NOMO-1 treated with DMSO at 0.1 percent for 48 hours (cell line): ENCODE results near the gene ADGRV1.
"Not testable (repeated sequence)": the region's sequence is repeated elsewhere in the genome, so short reads cannot be mapped to it uniquely, and the experiment has no call there.

Experiments
- DNase-seq: peaks from one replicate; lab custom pipeline; 2025; ENCODE audit not compliant: unreplicated experiment; lab: John Stamatoyannopoulos, UW

ADGRV1 gene

GRCh38 chr5:90650767-90651166, 92.2 kb downstream of the ADGRV1 start:
- DNase-seq = no peak

DNA sequence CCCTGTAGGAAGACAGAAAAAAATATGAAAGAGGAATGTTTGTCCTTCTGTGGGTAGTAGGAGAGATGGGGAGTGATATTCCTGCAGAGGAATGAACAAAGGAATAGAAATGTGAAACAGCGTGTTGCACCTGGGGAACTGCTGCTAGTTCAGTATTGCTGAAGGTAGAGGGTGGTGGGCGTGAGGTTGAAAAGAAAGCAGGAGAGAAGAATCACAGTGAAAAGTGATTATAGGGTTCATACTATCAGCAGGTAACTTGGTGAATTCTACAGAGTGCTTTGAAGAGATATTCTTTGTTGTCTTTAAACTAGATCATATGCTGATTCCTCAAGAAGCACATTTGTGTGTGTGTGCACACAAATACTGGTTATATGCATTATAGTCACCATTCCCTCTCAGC, 95.6 kb downstream of the ADGRV1 start:
- no peak for DNase-seq

DNA sequence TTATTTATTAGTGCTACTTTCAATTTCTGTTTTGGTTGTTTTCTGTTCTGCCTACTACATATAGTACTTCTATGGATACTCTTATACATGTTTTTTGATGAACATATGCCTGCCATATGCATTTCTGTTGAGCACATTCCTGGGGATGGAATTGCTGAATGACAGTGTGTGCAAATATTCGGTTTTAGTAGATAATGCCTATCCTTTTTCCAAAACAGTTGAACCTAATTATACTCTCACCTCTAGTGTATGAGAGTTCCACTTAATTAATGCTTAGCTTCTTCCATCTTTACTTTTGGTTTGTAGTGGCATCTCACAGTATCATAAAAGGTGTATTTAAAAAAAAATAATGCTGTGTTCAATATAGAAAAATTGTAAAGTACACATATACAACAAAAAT, 96.8 kb downstream of the ADGRV1 start:
- no peak for DNase-seq

- DNase-seq = no peak
Observed at GRCh38 chr5:90657030-90657429, 98.4 kb downstream of the ADGRV1 start.

GRCh38 chr5:90657788-90658187, 99.2 kb downstream of the ADGRV1 start:
- DNase-seq = no peak

- no peak for DNase-seq
Observed at GRCh38 chr5:90658620-90659019, 100.0 kb downstream of the ADGRV1 start.

- DNase-seq = not testable (repeated sequence)
Observed at GRCh38 chr5:90668079-90668565, 109.5 kb downstream of the ADGRV1 start.

- no peak for DNase-seq
Observed at GRCh38 chr5:90675222-90675621, 116.6 kb downstream of the ADGRV1 start.

DNA sequence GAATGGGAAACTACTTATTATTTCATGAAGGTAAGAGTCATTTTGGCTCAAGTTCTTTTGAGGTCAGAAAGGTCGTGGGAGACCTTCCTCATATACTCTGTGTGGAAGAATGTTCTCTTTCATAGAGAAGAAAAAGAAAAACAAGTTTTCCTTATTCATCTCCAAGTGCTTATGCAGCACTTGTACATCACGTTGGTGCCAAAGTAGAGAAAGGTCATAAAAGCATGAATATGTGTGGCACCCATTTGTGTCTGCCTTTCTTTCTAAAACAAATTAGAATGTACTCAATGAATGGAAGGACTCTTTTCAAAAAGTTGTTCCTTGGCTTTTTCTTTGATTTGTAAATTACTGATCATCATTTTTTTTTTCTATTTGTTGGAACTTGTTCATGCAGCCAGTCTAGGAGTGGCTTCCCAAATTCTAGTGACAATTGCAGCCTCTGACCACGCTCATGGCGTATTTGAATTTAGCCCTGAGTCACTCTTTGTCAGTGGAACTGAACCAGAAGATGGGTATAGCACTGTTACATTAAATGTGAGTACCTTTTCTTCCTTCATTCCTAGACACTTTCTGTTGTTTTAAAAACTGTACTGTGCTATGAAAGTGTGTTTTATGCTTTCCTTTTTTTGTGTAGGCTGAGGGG, 122.4 kb downstream of the ADGRV1 start:
- DNase-seq = no peak

DNA sequence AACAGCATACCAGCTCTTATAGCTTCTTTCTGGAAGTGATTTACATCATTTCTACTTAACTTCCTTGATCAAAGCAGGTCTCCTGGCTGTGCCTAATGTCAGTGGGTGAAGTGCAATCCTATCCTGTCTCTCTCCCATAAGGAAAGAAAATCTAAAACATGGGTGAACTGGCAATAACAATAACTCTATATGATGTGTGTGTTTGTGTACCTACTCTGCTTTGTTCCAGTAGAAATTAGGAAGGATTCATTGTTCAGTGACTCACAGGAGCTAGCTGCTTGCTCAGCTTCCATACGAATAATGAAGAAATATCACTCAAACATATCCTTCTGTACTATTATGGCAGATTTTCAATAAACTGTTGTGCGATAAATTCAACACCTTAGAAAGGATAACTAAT, 123.7 kb downstream of the ADGRV1 start:
- no peak for DNase-seq

DNA sequence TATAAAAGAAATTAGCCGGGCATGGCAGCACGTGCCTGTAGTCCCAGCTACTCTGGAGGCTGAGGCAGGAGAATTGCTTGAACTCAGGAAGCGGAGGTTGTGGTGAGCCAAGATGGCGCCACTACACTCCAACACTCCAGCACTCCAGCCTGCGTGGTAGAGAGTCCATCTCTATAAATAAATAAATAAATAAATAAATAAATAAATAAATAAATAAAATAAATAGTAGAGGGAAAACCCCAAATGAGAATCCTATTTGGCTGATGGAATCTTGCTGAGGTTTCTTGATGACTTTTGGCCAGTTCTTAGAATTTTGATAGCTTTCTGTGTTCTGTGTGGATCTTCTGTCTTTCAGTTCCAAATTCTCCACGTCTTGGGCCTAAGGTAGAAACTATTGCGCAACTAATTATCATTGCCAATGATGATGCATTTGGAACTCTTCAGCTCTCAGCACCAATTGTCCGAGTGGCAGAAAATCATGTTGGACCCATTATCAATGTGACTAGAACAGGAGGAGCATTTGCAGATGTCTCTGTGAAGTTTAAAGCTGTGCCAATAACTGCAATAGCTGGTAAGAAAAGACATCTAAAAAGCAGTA, 126.9 kb downstream of the ADGRV1 start:
- DNase-seq = no peak

DNA sequence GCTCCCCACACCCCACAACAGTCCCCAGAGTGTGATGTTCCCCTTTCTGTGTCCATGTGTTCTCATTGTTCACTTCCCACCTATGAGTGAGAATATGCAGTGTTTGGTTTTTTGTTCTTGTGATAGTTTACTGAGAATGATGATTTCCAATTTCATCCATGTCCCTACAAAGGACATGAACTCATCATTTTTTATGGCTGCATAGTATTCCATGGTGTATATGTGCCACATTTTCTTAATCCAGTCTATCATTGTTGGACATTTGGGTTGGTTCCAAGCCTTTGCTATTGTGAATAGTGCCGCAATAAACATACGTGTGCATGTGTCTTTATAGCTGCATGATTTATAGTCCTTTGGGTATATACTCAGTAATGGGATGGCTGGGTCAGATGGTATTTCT, 127.8 kb downstream of the ADGRV1 start:
- not testable (repeated sequence) for DNase-seq

GRCh38 chr5:90687458-90687857, 128.9 kb downstream of the ADGRV1 start:
- not testable (repeated sequence) for DNase-seq

GRCh38 chr5:90689064-90689463, 130.5 kb downstream of the ADGRV1 start:
- DNase-seq = no peak

GRCh38 chr5:90690307-90690706, 131.7 kb downstream of the ADGRV1 start:
- no peak for DNase-seq

DNA sequence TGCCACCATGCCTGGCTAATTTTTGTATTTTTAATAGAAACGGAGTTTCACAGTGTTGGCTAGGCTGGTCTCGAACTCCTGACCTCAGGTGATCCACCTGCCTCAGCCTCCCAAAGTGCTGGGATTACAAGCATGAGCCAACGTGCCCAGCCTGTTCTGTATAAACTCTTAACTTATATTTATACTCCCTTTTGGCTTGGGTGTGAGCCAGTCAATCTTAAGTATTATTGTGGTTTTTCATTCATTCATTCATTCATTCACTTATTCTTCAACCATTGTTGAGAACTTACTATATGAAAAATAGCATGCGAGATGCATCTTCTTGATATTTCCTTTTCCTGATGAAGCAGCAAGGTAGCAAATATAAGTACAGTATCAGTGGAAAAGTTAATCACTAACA, 132.9 kb downstream of the ADGRV1 start:
- DNase-seq = no peak

DNA sequence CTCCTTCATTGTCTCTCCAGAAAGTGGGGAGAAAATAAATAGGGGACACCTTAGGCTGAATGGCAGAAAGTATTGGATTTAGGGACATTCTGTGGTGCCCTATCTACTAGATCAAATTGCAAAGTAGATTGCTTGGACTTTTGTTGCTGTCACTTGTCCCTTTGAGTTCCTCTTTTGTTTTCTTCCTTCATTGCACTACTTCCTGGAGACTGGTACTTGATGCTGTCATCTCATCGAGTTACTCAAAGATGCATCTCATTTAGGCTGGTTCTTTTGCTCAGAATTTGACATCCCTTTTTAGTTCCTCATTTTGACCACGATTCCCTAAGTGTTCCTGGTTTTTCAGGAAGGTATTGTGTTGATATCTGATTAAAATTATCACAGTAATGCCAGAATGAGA, 137.6 kb downstream of the ADGRV1 start:
- peak; percentile 15 for DNase-seq

DNA sequence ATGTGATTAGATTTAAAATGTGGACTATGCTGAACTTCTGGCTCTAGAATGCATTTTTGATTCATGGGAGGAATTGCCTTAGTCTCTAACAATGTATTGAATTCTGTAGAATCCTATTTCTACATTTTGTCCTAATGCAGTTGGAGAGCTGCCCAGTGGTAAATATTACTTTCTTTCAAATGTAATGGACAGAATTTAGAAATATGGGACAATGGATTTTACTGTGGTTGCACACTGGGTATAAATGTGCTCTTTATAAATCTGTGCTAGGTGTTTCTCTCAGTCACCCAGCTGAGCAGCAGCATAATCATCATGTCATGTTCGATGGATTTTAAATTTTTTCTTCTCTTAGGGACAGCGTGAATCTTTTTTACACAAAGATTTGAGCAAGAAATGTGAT, 141.7 kb downstream of the ADGRV1 start:
- DNase-seq = no peak

GRCh38 chr5:90703932-90704331, 145.3 kb downstream of the ADGRV1 start:
- no peak for DNase-seq

DNA sequence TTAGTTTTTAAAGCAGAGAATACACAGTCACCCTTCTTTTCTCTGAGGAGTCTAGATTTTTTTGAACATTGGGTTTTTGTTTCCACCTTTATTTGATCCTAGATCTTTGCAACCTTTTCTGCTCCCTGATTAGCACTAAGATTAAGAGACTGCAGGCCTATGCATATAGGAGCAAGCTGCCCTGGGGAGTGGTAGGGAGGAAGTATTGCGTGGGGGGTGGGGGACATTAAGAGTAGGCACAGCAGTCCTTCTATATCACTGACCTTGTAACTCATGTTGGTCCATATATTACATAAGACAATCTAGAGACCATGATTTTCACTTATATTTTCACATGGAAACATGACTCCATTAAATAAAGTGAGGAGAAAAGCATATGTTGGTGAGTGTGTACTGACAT, 149.1 kb downstream of the ADGRV1 start:
- DNase-seq = no peak

- peak; percentile 8 for DNase-seq
Observed at GRCh38 chr5:90709323-90710155, 150.9 kb downstream of the ADGRV1 start.

DNA sequence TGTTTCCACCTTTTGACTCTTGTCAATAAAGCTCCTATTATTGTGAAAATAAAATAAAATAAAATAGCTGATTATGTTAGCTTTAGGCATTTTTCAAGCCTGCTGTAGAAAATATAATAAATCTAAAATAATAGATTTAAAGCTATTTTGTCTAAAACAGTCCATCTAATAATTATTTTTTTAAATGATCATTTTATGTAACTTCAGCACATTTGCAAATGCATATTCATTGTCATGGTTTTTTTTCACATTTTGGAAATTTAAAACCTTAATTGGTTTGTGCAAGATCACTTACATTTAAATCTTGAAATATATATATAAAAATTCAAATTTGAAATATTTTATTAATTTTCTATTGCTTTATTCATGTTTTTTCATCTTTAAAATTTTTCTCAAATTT, 159.8 kb downstream of the ADGRV1 start:
- no peak for DNase-seq
